Iris pigment epithelial cell (primary cell): ENCODE results near the gene MPZL1.
"Not testable (repeated sequence)": the region's sequence is repeated elsewhere in the genome, so short reads cannot be mapped to it uniquely, and the experiment has no call there.

Experiments
- DNase-seq: peaks from one replicate; pipeline ENCODE4 v3.0.0-alpha.2; 2011; ENCODE audit warnings: low read depth

MPZL1 gene

GRCh38 chr1:167719715-167720421, 1.9 kb upstream of the MPZL1 start:
- not testable (repeated sequence) for DNase-seq

GRCh38 chr1:167720965-167721616, 691 bp upstream of the MPZL1 start:
- DNase-seq: peak; percentile 63

- peak; percentile 40 for DNase-seq
Observed at GRCh38 chr1:167722152-167722869, 529 bp downstream of the MPZL1 start.

- no peak for DNase-seq
Observed at GRCh38 chr1:167722870-167723251, 1.1 kb downstream of the MPZL1 start.

- no peak for DNase-seq
Observed at GRCh38 chr1:167723707-167724323, 2.0 kb downstream of the MPZL1 start.

- no peak for DNase-seq
Observed at GRCh38 chr1:167726008-167726407, 4.2 kb downstream of the MPZL1 start.

- DNase-seq: peak; percentile 70
Observed at GRCh38 chr1:167728818-167729410, 7.1 kb downstream of the MPZL1 start.

GRCh38 chr1:167734227-167734626, 12.4 kb downstream of the MPZL1 start:
- DNase-seq: no peak

GRCh38 chr1:167734841-167735240, 13.1 kb downstream of the MPZL1 start:
- no peak for DNase-seq

- DNase-seq: no peak
Observed at GRCh38 chr1:167737169-167737568, 15.4 kb downstream of the MPZL1 start.

GRCh38 chr1:167738158-167738557, 16.4 kb downstream of the MPZL1 start:
- peak; percentile 59 for DNase-seq

- no peak for DNase-seq
Observed at GRCh38 chr1:167739752-167740151, 18.0 kb downstream of the MPZL1 start.

- DNase-seq: not testable (repeated sequence)
Observed at GRCh38 chr1:167741103-167741502, 19.3 kb downstream of the MPZL1 start.

GRCh38 chr1:167742392-167743057, 20.7 kb downstream of the MPZL1 start:
- DNase-seq: not testable (repeated sequence)

- no peak for DNase-seq
Observed at GRCh38 chr1:167744901-167745300, 23.1 kb downstream of the MPZL1 start.

- DNase-seq: no peak
Observed at GRCh38 chr1:167746013-167746672, 24.4 kb downstream of the MPZL1 start.

GRCh38 chr1:167746988-167747655, 25.3 kb downstream of the MPZL1 start:
- DNase-seq: no peak

- DNase-seq: peak; percentile 68
Observed at GRCh38 chr1:167747988-167748387, 26.2 kb downstream of the MPZL1 start.

GRCh38 chr1:167748906-167749305, 27.1 kb downstream of the MPZL1 start:
- DNase-seq: peak; percentile 39

- no peak for DNase-seq
Observed at GRCh38 chr1:167749741-167750140, 28.0 kb downstream of the MPZL1 start.

GRCh38 chr1:167750641-167751040, 28.9 kb downstream of the MPZL1 start:
- DNase-seq: no peak
